Adipocyte (in vitro differentiated cells): ENCODE data around the gene TMPRSS9.

Source experiments
- DNase-seq: peaks from one replicate; pipeline ENCODE4 v3.0.0-alpha.2; 2015; ENCODE audit warnings: low read depth
- H3K27me3 ChIP-seq: replicated peaks from 2 replicates; pipeline ENCODE4 v1.7.0; 2013; ENCODE audit warnings: mild to moderate bottlenecking, low read length, moderate library complexity; ENCODE audit not compliant: control insufficient read depth, insufficient read depth
- H3K36me3 ChIP-seq: 2 replicates; pipeline ENCODE4 v1.7.0; 2013; ENCODE audit warnings: low read length, mild to moderate bottlenecking, moderate library complexity; ENCODE audit not compliant: control insufficient read depth, insufficient read depth, severe bottlenecking
- H3K4me1 ChIP-seq: 2 replicates; pipeline ENCODE4 v1.7.0; 2013; ENCODE audit warnings: mild to moderate bottlenecking, low read length, moderate library complexity; ENCODE audit not compliant: control insufficient read depth, insufficient read depth
- H3K4me3 ChIP-seq: 2 replicates; pipeline ENCODE4 v1.7.0; 2013; ENCODE audit warnings: mild to moderate bottlenecking, low read length, moderate library complexity
- H3K9ac ChIP-seq: 2 replicates; pipeline ENCODE4 v1.7.0; 2013; ENCODE audit warnings: mild to moderate bottlenecking, low read length, moderate library complexity
- H3K9me3 ChIP-seq: 2 replicates; pipeline ENCODE4 v1.7.0; 2013; ENCODE audit warnings: mild to moderate bottlenecking, low read length, moderate library complexity; ENCODE audit not compliant: control insufficient read depth

The TMPRSS9 gene

DNA sequence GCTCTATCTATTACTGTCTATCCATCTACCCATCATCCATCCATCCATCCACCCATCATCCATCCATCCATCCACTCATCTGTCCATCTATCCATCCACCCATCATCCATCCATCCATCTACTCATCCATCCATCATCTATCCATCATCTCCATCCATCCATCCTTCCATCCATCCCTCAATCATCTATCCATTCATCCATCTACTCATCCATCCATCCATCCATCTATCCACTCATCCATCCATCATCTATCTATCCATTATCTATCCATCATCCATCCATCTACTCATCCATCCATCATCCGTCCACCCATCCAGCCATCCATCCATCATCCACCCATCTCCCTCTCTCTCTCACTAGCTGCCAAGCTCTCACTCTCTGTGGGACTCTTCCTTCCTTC lies 80.5 kb downstream of the TMPRSS9 start:
- Histone ChIP-seq H3K36me3 (peaks cover 35% of the 10 kb centered on the region), H3K4me1 (no peaks in the 10 kb centered on the region), H3K9me3 (no peaks in the 10 kb centered on the region), H3K9ac (no peak overlapping the region), H3K4me3 (no peak overlapping the region), H3K27me3 (no peaks in the 10 kb centered on the region)
- DNase-seq: no peak

GRCh38 chr19:2441096-2441752 lies 81.2 kb downstream of the TMPRSS9 start:
- Histone ChIP-seq H3K9ac (no peak overlapping the region), H3K4me1 (no peaks in the 10 kb centered on the region), H3K4me3 (no peak overlapping the region), H3K9me3 (no peaks in the 10 kb centered on the region), H3K27me3 (no peaks in the 10 kb centered on the region), H3K36me3 (peaks cover 35% of the 10 kb centered on the region)
- no peak for DNase-seq

GRCh38 chr19:2443116-2443784 lies 83.2 kb downstream of the TMPRSS9 start:
- H3K4me1 ChIP-seq: no peaks in the 10 kb centered on the region
- H3K4me3 ChIP-seq: no peak overlapping the region
- DNase-seq: no peak
- H3K36me3 ChIP-seq: peaks cover 22% of the 10 kb centered on the region
- H3K9me3 ChIP-seq: no peaks in the 10 kb centered on the region
- no peaks in the 10 kb centered on the region for H3K27me3 ChIP-seq
- H3K9ac ChIP-seq: no peak overlapping the region

DNA sequence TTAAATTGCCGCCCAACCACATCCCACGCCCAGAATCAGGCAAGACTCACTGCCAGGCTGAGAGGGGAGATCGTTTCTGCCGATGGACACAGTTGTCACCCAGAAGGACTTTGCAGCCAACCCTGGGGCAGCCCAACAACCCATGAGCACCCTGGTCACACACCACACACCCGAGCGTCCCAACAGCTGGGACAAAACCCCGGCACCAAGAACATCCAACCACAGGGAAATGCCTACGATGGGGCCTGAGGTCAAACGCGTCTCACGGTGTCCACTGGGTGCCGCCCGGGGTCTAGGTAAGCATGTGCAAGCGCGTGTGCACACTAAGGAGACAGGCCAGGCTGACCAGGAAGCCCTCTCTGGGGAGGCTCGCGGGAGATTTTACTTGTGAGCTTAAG lies 83.7 kb downstream of the TMPRSS9 start:
- DNase-seq: no peak
- no peaks in the 10 kb centered on the region for H3K9me3 ChIP-seq
- H3K36me3 ChIP-seq: peaks cover 22% of the 10 kb centered on the region
- H3K27me3 ChIP-seq: no peaks in the 10 kb centered on the region
- no peak overlapping the region for H3K4me3 ChIP-seq
- no peaks in the 10 kb centered on the region for H3K4me1 ChIP-seq
- H3K9ac ChIP-seq: no peak overlapping the region

GRCh38 chr19:2444251-2445002 lies 84.4 kb downstream of the TMPRSS9 start:
- H3K9ac ChIP-seq: no peak overlapping the region
- no peaks in the 10 kb centered on the region for H3K27me3 ChIP-seq
- peaks cover 22% of the 10 kb centered on the region for H3K36me3 ChIP-seq
- no peak overlapping the region for H3K4me3 ChIP-seq
- H3K4me1 ChIP-seq: no peaks in the 10 kb centered on the region
- no peaks in the 10 kb centered on the region for H3K9me3 ChIP-seq
- no peak for DNase-seq

GRCh38 chr19:2446381-2446780 lies 86.3 kb downstream of the TMPRSS9 start:
- Histone ChIP-seq H3K4me1 (no peaks in the 10 kb centered on the region), H3K9me3 (no peaks in the 10 kb centered on the region), H3K27me3 (no peaks in the 10 kb centered on the region), H3K4me3 (no peak overlapping the region), H3K9ac (no peak overlapping the region), H3K36me3 (peaks cover 20% of the 10 kb centered on the region)
- no peak for DNase-seq

DNA sequence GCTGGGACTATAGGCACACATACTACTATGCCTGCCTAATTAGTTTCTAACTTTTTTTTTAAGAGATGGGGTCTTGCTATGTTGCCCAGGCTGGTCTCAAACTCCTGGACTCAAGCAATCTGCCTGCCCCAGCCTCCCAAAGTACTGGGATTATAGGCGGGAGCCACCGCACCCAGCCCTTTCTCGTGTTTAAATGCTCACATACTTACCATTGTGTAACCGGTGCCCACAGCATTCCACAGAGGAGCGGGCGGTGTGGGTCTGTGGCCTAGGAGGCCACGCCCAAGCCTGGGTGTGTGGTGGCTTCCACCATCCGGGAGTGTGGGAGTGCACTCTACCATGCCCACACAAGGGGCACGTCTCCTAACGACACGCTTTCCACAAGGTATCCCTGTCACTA lies 89.0 kb downstream of the TMPRSS9 start:
- DNase-seq: no peak
- Histone ChIP-seq H3K4me1 (no peaks in the 10 kb centered on the region), H3K9me3 (no peaks in the 10 kb centered on the region), H3K36me3 (peaks cover 3% of the 10 kb centered on the region), H3K27me3 (no peaks in the 10 kb centered on the region), H3K4me3 (no peak overlapping the region), H3K9ac (no peak overlapping the region)

DNA sequence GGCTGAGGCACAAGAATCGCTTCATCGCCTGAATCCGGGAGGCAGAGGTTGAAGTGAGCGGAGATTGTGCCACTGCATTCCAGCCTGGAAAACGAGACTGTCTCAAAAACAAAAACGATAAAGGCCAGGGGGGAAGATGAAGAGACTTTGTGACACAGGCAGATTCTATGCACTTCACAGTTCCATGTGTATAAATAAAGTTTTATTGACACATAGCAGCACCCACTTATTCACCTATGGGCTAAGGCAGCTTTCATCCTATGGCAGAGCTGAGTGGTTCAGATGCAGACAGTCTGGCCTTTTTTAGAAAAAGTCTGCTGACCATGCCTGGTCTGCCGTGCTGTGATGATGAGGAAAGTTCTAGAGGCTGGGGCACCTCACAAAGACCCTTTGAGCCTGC lies 91.1 kb downstream of the TMPRSS9 start:
- H3K27me3 ChIP-seq: no peaks in the 10 kb centered on the region
- peaks cover 5% of the 10 kb centered on the region for H3K4me1 ChIP-seq
- H3K4me3 ChIP-seq: no peak overlapping the region
- no peaks in the 10 kb centered on the region for H3K36me3 ChIP-seq
- DNase-seq: no peak
- no peak overlapping the region for H3K9ac ChIP-seq
- H3K9me3 ChIP-seq: no peaks in the 10 kb centered on the region

DNA sequence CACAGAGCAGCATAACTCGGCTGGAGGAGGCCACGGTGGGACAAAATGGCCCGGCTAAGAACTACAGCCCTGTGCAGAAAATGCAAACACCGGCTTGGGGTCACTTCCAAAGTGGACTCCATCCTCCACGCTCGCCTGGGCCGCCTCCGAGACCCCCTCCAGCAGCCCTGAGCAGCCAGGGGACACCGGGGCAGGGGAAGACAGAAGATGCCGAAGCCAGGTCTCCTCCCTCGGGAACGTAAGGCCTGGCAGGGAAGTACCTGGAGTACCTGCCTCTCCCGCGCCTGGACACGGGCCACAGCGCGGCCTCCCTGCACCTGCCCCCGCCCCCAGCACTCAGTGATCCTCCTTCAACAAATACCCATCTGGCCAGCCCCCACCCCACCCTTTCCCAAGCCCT lies 91.7 kb downstream of the TMPRSS9 start:
- DNase-seq: no peak
- H3K36me3 ChIP-seq: no peaks in the 10 kb centered on the region
- H3K9ac ChIP-seq: no peak overlapping the region
- H3K27me3 ChIP-seq: no peaks in the 10 kb centered on the region
- H3K9me3 ChIP-seq: no peaks in the 10 kb centered on the region
- H3K4me3 ChIP-seq: no peak overlapping the region
- peaks cover 5% of the 10 kb centered on the region for H3K4me1 ChIP-seq

DNA sequence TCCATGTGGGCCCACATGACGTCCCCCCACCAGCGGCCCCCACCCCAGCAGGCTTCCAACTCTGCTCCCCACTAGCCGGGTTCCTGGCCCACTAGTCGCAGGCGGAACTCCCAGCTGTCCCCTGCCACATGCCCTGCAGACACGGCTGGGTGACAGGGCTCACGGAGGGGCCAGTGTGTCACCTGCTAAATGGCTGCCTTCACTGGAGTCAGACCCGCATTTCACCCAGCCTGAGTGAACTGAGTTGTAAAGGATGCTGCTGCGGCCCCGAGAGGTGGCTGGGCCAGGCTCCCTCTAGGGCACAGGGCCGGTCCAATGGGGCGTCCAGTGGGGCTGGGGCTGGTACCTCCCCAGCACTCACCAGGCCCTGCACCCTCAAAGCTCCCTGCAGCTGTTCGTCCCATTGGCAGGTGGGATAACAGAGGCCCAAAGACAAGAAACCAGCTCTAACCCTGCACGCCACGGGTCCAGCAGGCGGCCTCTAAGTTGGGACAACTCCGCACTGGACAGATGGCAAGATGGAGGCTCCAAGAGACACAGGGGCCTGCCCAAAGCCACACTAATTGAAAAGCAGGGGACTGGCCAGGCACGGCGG lies 93.5 kb downstream of the TMPRSS9 start:
- H3K4me1 ChIP-seq: peaks cover 10% of the 10 kb centered on the region
- H3K4me3 ChIP-seq: no peak overlapping the region
- H3K36me3 ChIP-seq: no peaks in the 10 kb centered on the region
- no peaks in the 10 kb centered on the region for H3K27me3 ChIP-seq
- no peak overlapping the region for H3K9ac ChIP-seq
- H3K9me3 ChIP-seq: no peaks in the 10 kb centered on the region
- no peak for DNase-seq

GRCh38 chr19:2454199-2454961 lies 94.3 kb downstream of the TMPRSS9 start:
- no peak for DNase-seq
- Histone ChIP-seq H3K27me3 (no peaks in the 10 kb centered on the region), H3K36me3 (no peaks in the 10 kb centered on the region), H3K9ac (no peak overlapping the region), H3K9me3 (no peaks in the 10 kb centered on the region), H3K4me3 (no peak overlapping the region), H3K4me1 (peaks cover 10% of the 10 kb centered on the region)
